Coronary artery (tissue), 2 donors: ENCODE measurements around the gene CNGB1.

Source experiments
- DNase-seq: peaks from one replicate; pipeline ENCODE4 v3.0.0-alpha.2; 2017; ENCODE audit warnings: low spot score
- H3K27ac ChIP-seq, 2 donors: fragments of 200-600 bp; sonication (generic); one replicate each; pipeline ENCODE4 v1.5.1; 2016 to 2019
- H3K4me3 ChIP-seq: fragments of 200-600 bp; sonication (generic); 2 replicates; pipeline ENCODE4 v1.5.1; 2016; ENCODE audit warnings: mild to moderate bottlenecking, moderate library complexity
- CTCF ChIP-seq: fragments of 200-600 bp; sonication (generic); IDR thresholded peaks from one replicate; pipeline ENCODE4 v1.5.1; 2019; ENCODE audit warnings: antibody characterized with exemption

The CNGB1 gene

DNA sequence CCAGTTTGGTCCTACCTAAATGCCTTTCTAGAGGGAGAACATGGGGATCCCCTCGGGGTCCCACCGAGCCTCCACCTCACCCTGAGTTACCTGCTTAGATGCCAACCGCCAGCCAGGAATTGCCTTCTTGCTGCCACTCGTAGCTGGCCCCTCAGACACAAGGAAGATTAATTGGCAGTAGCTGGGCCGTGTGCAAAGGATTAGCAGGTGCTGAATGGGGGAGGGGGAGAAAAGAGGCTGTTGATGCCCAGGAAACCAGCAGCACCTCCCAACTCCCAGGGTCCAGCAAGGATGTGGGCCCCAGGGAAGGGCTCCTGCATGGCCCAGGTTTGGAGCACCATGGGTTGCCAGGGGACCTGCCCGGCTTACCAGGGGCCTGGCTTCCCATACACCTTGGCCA, at the start of gene CNGB1:
Gene CNGB1, minus strand, starts transcription at position 159 of the 400 bp plus-strand sequence. CDS start 3,842 bp downstream, outside the sequence.
- no peak for TF ChIP-seq CTCF
- Histone ChIP-seq H3K4me3 (no peak within 1 kb of the TSS), H3K27ac (no peak within 1 kb of the TSS)
- DNase-seq: no peak

- no peak overlapping the region for H3K4me3 ChIP-seq
- no peak for TF ChIP-seq CTCF
- no peak for DNase-seq
- H3K27ac ChIP-seq: no peak overlapping the region
Observed at GRCh38 chr16:58019866-58020538, 49.1 kb upstream of the CNGB1 start.

GRCh38 chr16:58018803-58019202, 47.9 kb upstream of the CNGB1 start:
- Histone ChIP-seq H3K4me3 (no peak overlapping the region), H3K27ac (no peak overlapping the region)
- no peak for DNase-seq
- no peak for TF ChIP-seq CTCF

GRCh38 chr16:58016840-58017446, 46.0 kb upstream of the CNGB1 start:
- no peak overlapping the region for H3K4me3 ChIP-seq
- no peak for DNase-seq
- H3K27ac ChIP-seq: no peak overlapping the region
- no peak for TF ChIP-seq CTCF

DNA sequence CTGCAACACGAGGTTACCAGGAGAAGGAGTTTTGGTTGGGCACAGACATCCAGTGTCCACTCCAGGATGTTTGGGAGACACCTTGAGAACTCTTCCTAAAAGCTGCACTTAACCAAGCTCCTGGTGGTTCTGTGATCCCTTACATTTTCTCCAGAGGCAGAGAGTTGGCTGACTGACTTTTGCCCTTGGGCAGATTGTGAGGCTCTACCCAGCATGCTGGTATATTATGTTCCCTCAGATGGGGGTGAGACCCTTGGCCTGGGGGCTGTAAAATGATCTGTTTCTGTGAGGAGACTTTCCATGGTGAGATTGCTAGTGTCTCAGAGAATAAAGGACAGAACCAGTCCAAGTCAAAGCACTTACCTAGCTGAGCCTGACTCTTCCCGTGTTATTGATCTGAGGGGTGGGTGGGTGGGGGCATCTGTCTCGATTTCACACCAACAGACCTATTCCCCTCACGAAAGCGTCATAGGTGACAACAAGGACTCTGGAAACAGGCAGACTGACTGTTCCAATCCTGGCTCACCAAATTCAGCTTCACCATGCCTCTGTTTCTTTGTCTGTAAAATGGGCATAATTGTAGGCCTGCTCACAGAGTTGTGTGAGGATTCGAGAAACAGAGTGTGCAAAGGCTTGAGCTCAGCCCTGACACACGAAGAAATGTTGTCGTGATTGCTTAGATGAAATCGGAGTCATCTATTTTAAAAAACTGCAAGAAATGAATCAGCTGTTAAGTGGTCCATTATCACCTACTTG, 42.5 kb upstream of the CNGB1 start:
- no peak for TF ChIP-seq CTCF
- DNase-seq: no peak

GRCh38 chr16:58012481-58012880, 41.6 kb upstream of the CNGB1 start:
- TF ChIP-seq CTCF: no peak
- no peak overlapping the region for H3K4me3 ChIP-seq
- DNase-seq: no peak

More for the DNA sequence above, 42.5 kb upstream of the CNGB1 start:
- H3K4me3 ChIP-seq: no peak overlapping the region
- H3K27ac ChIP-seq: no peak overlapping the region

More at GRCh38 chr16:58012481-58012880, 41.6 kb upstream of the CNGB1 start:
- H3K27ac ChIP-seq: no peak overlapping the region
